Stomach smooth muscle (tissue), 2 donors: ENCODE results near the gene PNMA8B.
"Not testable (repeated sequence)": the region's sequence is repeated elsewhere in the genome, so short reads cannot be mapped to it uniquely, and the experiment has no call there.

Experiments used
- H3K27ac ChIP-seq: one replicate; pipeline ENCODE4 v1.7.0; 2013; ENCODE audit warnings: mild to moderate bottlenecking, low read length, inconsistent platforms
- H3K27me3 ChIP-seq, 2 donors: one replicate each; pipeline ENCODE4 v1.7.0; 2013; ENCODE audit warnings: low read length in 2 of 2; ENCODE audit not compliant: insufficient read depth in 2 of 2, control insufficient read depth in 1 of 2
- H3K36me3 ChIP-seq, 2 donors: one replicate each; pipeline ENCODE4 v1.7.0; 2013; ENCODE audit warnings: low read length in 2 of 2; ENCODE audit not compliant: control insufficient read depth in 2 of 2, insufficient read depth in 2 of 2
- H3K4me1 ChIP-seq: one replicate; pipeline ENCODE4 v1.7.0; 2013; ENCODE audit warnings: low read length; ENCODE audit not compliant: control insufficient read depth, insufficient read depth
- H3K4me3 ChIP-seq, 2 donors: one replicate each; pipeline ENCODE4 v1.7.0; 2013; ENCODE audit warnings: low read length in 2 of 2
- H3K9ac ChIP-seq, 2 donors: one replicate each; pipeline ENCODE4 v1.7.0; 2013; ENCODE audit warnings: low read length in 2 of 2, mild to moderate bottlenecking in 1 of 2
- H3K9me3 ChIP-seq, 2 donors: one replicate each; pipeline ENCODE4 v1.7.0; 2013; ENCODE audit warnings: low read length in 2 of 2; ENCODE audit not compliant: control insufficient read depth in 2 of 2
- donor health status: healthy.
- donor health status: Pancreatic carcinoma.

The PNMA8B gene

GRCh38 chr19:46528601-46529590, 33.2 kb upstream of the PNMA8B start:
- Histone ChIP-seq H3K27ac (no peak overlapping the region), H3K9me3 (no peaks in the 10 kb centered on the region), H3K27me3 (peaks cover 4 to 19% of the 10 kb centered on the region in 2 donors), H3K4me3 (no peak overlapping the region), H3K9ac (no peak overlapping the region), H3K36me3 (no peaks in the 10 kb centered on the region), H3K4me1 (peaks cover 3% of the 10 kb centered on the region)

- not testable (repeated sequence) for H3K9ac ChIP-seq, H3K4me1 ChIP-seq, H3K4me3 ChIP-seq, H3K36me3 ChIP-seq, H3K27ac ChIP-seq, H3K9me3 ChIP-seq
- H3K27me3 ChIP-seq: peaks cover 4 to 19% of the 10 kb centered on the region in 2 donors
These were observed 31.1 kb upstream of the PNMA8B start for GRCh38 chr19:46526801-46527200.

- no peaks in the 10 kb centered on the region for H3K9me3 ChIP-seq
- H3K4me3 ChIP-seq: no peak overlapping the region
- H3K4me1 ChIP-seq: no peaks in the 10 kb centered on the region
- no peaks in the 10 kb centered on the region for H3K36me3 ChIP-seq
- H3K27me3 ChIP-seq: peaks cover 0 to 5% of the 10 kb centered on the region in 2 donors
- H3K27ac ChIP-seq: no peak overlapping the region
- H3K9ac ChIP-seq: no peak overlapping the region
These were observed 28.6 kb upstream of the PNMA8B start for GRCh38 chr19:46524308-46524707.

GRCh38 chr19:46522988-46523387, 27.3 kb upstream of the PNMA8B start:
- not testable (repeated sequence) for H3K9me3 ChIP-seq, H3K27me3 ChIP-seq, H3K9ac ChIP-seq, H3K4me3 ChIP-seq, H3K4me1 ChIP-seq, H3K27ac ChIP-seq, H3K36me3 ChIP-seq

GRCh38 chr19:46521241-46521868, 25.7 kb upstream of the PNMA8B start:
- Histone ChIP-seq H3K9me3 (no peaks in the 10 kb centered on the region), H3K27ac (no peak overlapping the region), H3K4me1 (no peaks in the 10 kb centered on the region), H3K4me3 (no peak overlapping the region), H3K27me3 (no peaks in the 10 kb centered on the region), H3K9ac (no peak overlapping the region), H3K36me3 (no peaks in the 10 kb centered on the region)

- no peaks in the 10 kb centered on the region for H3K4me1 ChIP-seq
- H3K36me3 ChIP-seq: no peaks in the 10 kb centered on the region
- H3K4me3 ChIP-seq: no peak overlapping the region
- no peak overlapping the region for H3K27ac ChIP-seq
- H3K9ac ChIP-seq: no peak overlapping the region
- no peaks in the 10 kb centered on the region for H3K27me3 ChIP-seq
- no peaks in the 10 kb centered on the region for H3K9me3 ChIP-seq
These were observed 24.9 kb upstream of the PNMA8B start for GRCh38 chr19:46520616-46521015.

- H3K9me3 ChIP-seq: no peaks in the 10 kb centered on the region
- H3K4me3 ChIP-seq: no peak overlapping the region
- no peak overlapping the region for H3K9ac ChIP-seq
- no peak overlapping the region for H3K27ac ChIP-seq
- peaks cover 7% of the 10 kb centered on the region for H3K4me1 ChIP-seq
- H3K27me3 ChIP-seq: peaks cover 10 to 11% of the 10 kb centered on the region in 2 donors
- no peaks in the 10 kb centered on the region for H3K36me3 ChIP-seq
These were observed 21.8 kb upstream of the PNMA8B start for GRCh38 chr19:46517471-46517870.

- H3K9ac ChIP-seq: no peak overlapping the region
- H3K4me1 ChIP-seq: peaks cover 7% of the 10 kb centered on the region
- H3K36me3 ChIP-seq: no peaks in the 10 kb centered on the region
- H3K9me3 ChIP-seq: peaks cover 7% of the 10 kb centered on the region in 2 donors
- H3K4me3 ChIP-seq: no peak overlapping the region
- no peak overlapping the region for H3K27ac ChIP-seq
- H3K27me3 ChIP-seq: peaks cover 10 to 11% of the 10 kb centered on the region in 2 donors
These were observed 20.2 kb upstream of the PNMA8B start for GRCh38 chr19:46515879-46516350.

- Histone ChIP-seq H3K27me3 (peaks cover 10 to 11% of the 10 kb centered on the region in 2 donors), H3K9me3 (peaks cover 7 to 8% of the 10 kb centered on the region in 2 donors), H3K4me3 (no peak overlapping the region), H3K36me3 (no peaks in the 10 kb centered on the region), H3K9ac (no peak overlapping the region), H3K4me1 (peaks cover 7% of the 10 kb centered on the region), H3K27ac (no peak overlapping the region)
These were observed 19.6 kb upstream of the PNMA8B start for GRCh38 chr19:46515290-46515609.

GRCh38 chr19:46514589-46515289, 19.1 kb upstream of the PNMA8B start:
- no peak overlapping the region for H3K27ac ChIP-seq
- no peaks in the 10 kb centered on the region for H3K36me3 ChIP-seq
- peaks cover 10 to 11% of the 10 kb centered on the region in 2 donors for H3K27me3 ChIP-seq
- peaks cover 7% of the 10 kb centered on the region for H3K4me1 ChIP-seq
- H3K4me3 ChIP-seq: no peak overlapping the region
- peaks cover 7 to 8% of the 10 kb centered on the region in 2 donors for H3K9me3 ChIP-seq
- peak overlapping the region in 1 of 2 donors; percentile 21 for H3K9ac ChIP-seq
